Osteocyte (in vitro differentiated cells): ENCODE measurements around the gene GPR3. TPM values are rescaled to one million over a fixed set of nuclear protein-coding genes. Genes with fewer than 3 reads are reported as not detected.

ENCODE experiments used
- DNase-seq: peaks from one replicate; pipeline ENCODE4 v3.0.0; 2021; ENCODE audit warnings: mixed read lengths; ENCODE audit not compliant: unreplicated experiment; ENCODE audit errors: extremely low spot score
- H3K27ac Mint-ChIP-seq: one replicate; pipeline ENCODE4 v1.8.0; 2021; ENCODE audit warnings: mild to moderate bottlenecking, mixed read lengths; ENCODE audit not compliant: unreplicated experiment
- H3K27me3 Mint-ChIP-seq: one replicate; pipeline ENCODE4 v1.8.0; 2021; ENCODE audit warnings: mixed read lengths; ENCODE audit not compliant: unreplicated experiment
- H3K36me3 Mint-ChIP-seq: one replicate; pipeline ENCODE4 v1.8.0; 2021; ENCODE audit warnings: mixed read lengths; ENCODE audit not compliant: unreplicated experiment
- H3K4me1 Mint-ChIP-seq: one replicate; pipeline ENCODE4 v1.8.0; 2021; ENCODE audit warnings: mixed read lengths; ENCODE audit not compliant: unreplicated experiment
- H3K4me3 Mint-ChIP-seq: one replicate; pipeline ENCODE4 v1.8.0; 2021; ENCODE audit warnings: mild to moderate bottlenecking, moderate library complexity, mixed read lengths; ENCODE audit not compliant: unreplicated experiment
- H3K9me3 Mint-ChIP-seq: one replicate; pipeline ENCODE4 v1.8.0; 2021; ENCODE audit warnings: mixed read lengths; ENCODE audit not compliant: unreplicated experiment
- CTCF ChIP-seq: fragments of 200-600 bp; sonication (generic); IDR thresholded peaks from 2 replicates; pipeline ENCODE4 v1.5.0; 2021; ENCODE audit warnings: antibody characterized with exemption, mild to moderate bottlenecking, moderate library complexity
- total RNA-seq: library from RNA; stranded (reverse); gene quantifications from 2 replicates; pipeline ENCODE4 v1.2.1, GENCODE V29; 2021

The GPR3 gene
- total RNA-seq, 1 donor from 2014 or later = 0.56 TPM

GRCh38 chr1:27388337-27389005 is 4.0 kb upstream of the GPR3 start:
- Mint-ChIP-seq H3K36me3 (no peaks in the 10 kb centered on the region), H3K27ac (no peak overlapping the region), H3K4me3 (no peak overlapping the region), H3K4me1 (peaks cover 13% of the 10 kb centered on the region), H3K9me3 (no peaks in the 10 kb centered on the region), H3K27me3 (peaks cover 15% of the 10 kb centered on the region)
- DNase-seq = no peak
- TF ChIP-seq CTCF = peak; percentile 82

- no peak for TF ChIP-seq CTCF
- DNase-seq = no peak
- Mint-ChIP-seq H3K36me3 (no peaks in the 10 kb centered on the region), H3K27ac (no peak overlapping the region), H3K4me3 (peak overlapping the region; percentile 72), H3K4me1 (peaks cover 17% of the 10 kb centered on the region), H3K9me3 (no peaks in the 10 kb centered on the region), H3K27me3 (peaks cover 11% of the 10 kb centered on the region)
Observed at GRCh38 chr1:27391511-27392095, 819 bp upstream of the GPR3 start.

GRCh38 chr1:27392778-27393635 is 585 bp downstream of the GPR3 start:
- no peak for DNase-seq
- Mint-ChIP-seq H3K27me3 (peaks cover 11% of the 10 kb centered on the region), H3K4me1 (peaks cover 17% of the 10 kb centered on the region), H3K27ac (no peak overlapping the region), H3K4me3 (peak overlapping the region; percentile 73), H3K9me3 (no peaks in the 10 kb centered on the region), H3K36me3 (no peaks in the 10 kb centered on the region)
- no peak for TF ChIP-seq CTCF

DNA sequence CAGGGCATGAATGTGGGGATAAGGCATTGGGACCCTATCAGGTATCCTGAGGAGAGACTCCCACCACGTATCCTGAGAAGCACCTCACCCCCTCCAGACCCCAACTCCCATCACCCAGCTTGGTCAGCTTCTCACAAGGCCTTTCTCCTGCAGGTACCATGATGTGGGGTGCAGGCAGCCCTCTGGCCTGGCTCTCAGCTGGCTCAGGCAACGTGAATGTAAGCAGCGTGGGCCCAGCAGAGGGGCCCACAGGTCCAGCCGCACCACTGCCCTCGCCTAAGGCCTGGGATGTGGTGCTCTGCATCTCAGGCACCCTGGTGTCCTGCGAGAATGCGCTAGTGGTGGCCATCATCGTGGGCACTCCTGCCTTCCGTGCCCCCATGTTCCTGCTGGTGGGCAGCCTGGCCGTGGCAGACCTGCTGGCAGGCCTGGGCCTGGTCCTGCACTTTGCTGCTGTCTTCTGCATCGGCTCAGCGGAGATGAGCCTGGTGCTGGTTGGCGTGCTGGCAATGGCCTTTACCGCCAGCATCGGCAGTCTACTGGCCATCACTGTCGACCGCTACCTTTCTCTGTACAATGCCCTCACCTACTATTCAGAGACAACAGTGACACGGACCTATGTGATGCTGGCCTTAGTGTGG is 1.3 kb downstream of the GPR3 start:
- no peak for DNase-seq
- Mint-ChIP-seq H3K4me1 (peaks cover 19% of the 10 kb centered on the region), H3K9me3 (no peaks in the 10 kb centered on the region), H3K4me3 (no peak overlapping the region), H3K27ac (no peak overlapping the region), H3K27me3 (peaks cover 7% of the 10 kb centered on the region), H3K36me3 (no peaks in the 10 kb centered on the region)
- no peak for TF ChIP-seq CTCF
